AG04450 (cell line): ENCODE measurements around the gene ERCC6L2. TPM values are rescaled to one million over a fixed set of nuclear protein-coding genes. Genes with fewer than 3 reads are reported as not detected.

Source experiments
- CTCF ChIA-PET: fragments of 300-600, 350-600 bp; formaldehyde crosslinking; extraction: SDS; loops from one replicate; lab custom pipeline; 2022; ENCODE audit warnings: antibody characterized with exemption, inconsistent platforms; lab: Charles Lee
- POLR2A ChIA-PET: fragments of 350-600 bp; formaldehyde crosslinking; extraction: SDS; loops from one replicate; lab custom pipeline; 2021; ENCODE audit warnings: antibody characterized with exemption, inconsistent platforms; lab: Yijun Ruan, JAX
- DNase-seq: peaks from one replicate; pipeline ENCODE4 v3.0.0-alpha.2; 2011; ENCODE audit warnings: low read depth, low spot score
- H3K27ac ChIP-seq: one replicate; pipeline ENCODE4 v1.5.1; 2012; ENCODE audit warnings: low read depth, low read length, control low read depth
- H3K27me3 ChIP-seq: one replicate; pipeline ENCODE4 v1.6.0; 2012; ENCODE audit warnings: low read length; ENCODE audit not compliant: control insufficient read depth, insufficient read depth
- H3K4me3 ChIP-seq: 2 replicates; pipeline ENCODE4 v1.5.1; 2011; ENCODE audit warnings: mild to moderate bottlenecking, low read depth, low read length, control low read depth
- H3K9me3 ChIP-seq: 2 replicates; pipeline ENCODE4 v1.5.1; 2012; ENCODE audit warnings: low read length; ENCODE audit not compliant: control insufficient read depth, insufficient read depth
- polyA plus RNA-seq: library from polyadenylated mRNA; depleted of rRNA; stranded (reverse); fragments of >200 nt; gene quantifications from 2 replicates; pipeline ENCODE4 v1.2.3, GENCODE V29; 2011
- TF ChIP-seq, protein P1 (sequence below): IDR thresholded peaks from 2 replicates; pipeline ENCODE4 v1.5.1; 2011; ENCODE audit warnings: low read depth, low read length, control low read depth, inconsistent platforms

ERCC6L2 gene
- polyA plus RNA-seq, 1 experiment, result 39.1 TPM

DNA sequence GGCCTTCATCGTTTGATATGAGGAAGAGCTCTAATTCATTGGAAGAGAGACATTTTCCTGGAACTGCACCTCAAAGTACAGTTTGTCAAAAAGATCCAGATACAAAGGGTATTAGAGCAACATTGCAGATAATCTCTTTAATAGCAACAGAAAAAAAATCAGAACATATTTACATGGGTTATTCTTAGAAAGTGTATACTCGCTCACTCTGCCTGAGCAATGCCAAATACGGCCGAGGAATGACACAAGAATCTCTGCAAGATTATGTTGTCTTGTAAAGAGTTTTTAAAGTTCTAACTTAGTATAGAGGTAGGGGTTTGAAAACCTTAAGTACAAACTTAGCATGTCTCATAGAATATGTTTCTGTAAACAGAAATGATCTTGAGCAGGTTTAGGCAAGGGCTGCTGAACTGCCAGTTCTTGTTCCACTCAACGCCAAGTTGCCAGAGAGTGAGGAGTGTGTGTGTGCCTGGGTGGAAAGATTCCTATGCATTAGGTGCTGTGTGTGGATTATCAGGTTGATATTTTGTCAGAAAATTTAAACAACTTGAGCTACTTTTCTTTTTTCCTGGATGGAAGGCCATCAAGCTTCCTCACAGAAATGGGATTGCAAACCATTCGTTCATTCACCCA is 41.8 kb upstream of the ERCC6L2 start:
- CTCF ChIA-PET, result interaction anchor here (1.0 kb wide), 1 partner anchor 11 kb away, joined by 3 read pairs; no protein-coding TSS in a partner anchor
- TF ChIP-seq, protein P1, sequence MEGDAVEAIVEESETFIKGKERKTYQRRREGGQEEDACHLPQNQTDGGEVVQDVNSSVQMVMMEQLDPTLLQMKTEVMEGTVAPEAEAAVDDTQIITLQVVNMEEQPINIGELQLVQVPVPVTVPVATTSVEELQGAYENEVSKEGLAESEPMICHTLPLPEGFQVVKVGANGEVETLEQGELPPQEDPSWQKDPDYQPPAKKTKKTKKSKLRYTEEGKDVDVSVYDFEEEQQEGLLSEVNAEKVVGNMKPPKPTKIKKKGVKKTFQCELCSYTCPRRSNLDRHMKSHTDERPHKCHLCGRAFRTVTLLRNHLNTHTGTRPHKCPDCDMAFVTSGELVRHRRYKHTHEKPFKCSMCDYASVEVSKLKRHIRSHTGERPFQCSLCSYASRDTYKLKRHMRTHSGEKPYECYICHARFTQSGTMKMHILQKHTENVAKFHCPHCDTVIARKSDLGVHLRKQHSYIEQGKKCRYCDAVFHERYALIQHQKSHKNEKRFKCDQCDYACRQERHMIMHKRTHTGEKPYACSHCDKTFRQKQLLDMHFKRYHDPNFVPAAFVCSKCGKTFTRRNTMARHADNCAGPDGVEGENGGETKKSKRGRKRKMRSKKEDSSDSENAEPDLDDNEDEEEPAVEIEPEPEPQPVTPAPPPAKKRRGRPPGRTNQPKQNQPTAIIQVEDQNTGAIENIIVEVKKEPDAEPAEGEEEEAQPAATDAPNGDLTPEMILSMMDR, result no peak
- POLR2A ChIA-PET, result no interaction called here
- H3K4me3 ChIP-seq, result no peak overlapping the region
- H3K27ac ChIP-seq, result no peak overlapping the region
- DNase-seq, result no peak
- no peaks in the 10 kb centered on the region for H3K27me3 ChIP-seq
- no peaks in the 10 kb centered on the region for H3K9me3 ChIP-seq

DNA sequence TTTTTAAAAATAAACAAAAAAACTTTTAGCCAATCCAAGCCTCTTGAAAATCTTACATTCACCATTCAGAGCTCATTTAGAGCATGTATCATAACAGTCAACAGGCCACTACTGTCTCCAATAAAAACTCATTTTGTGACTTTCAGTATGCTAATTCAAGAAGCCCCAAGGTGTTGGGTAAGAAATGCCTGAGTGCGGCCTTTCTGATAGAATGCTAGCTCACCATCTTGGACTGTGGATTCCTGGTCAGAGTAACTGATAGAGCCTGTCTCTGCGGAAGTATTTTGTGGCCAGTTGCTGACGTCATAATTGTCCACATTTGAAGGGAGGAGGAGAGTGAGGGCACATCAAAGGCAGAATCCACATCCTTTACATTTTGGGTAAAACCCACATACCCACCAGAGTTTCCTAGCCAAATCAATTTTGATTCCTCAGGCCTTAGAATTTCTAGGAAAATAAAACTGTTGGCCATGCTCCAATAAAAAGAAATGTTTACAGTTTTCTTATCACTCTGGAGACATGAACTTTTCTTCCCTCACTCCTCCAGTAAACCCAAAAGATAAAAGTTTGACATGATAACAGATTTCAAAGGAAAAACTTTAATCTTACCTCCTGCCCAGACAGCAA is 41.1 kb upstream of the ERCC6L2 start:
- no peak overlapping the region for H3K27ac ChIP-seq
- no peak for DNase-seq
- no peak overlapping the region for H3K4me3 ChIP-seq
- CTCF ChIA-PET, result interaction anchor here (1.0 kb wide), 1 partner anchor 12 kb away, joined by 3 read pairs; no protein-coding TSS in a partner anchor
- H3K27me3 ChIP-seq, result no peaks in the 10 kb centered on the region
- H3K9me3 ChIP-seq, result no peaks in the 10 kb centered on the region
- TF ChIP-seq, protein P1, result no peak
- POLR2A ChIA-PET, result no interaction called here

DNA sequence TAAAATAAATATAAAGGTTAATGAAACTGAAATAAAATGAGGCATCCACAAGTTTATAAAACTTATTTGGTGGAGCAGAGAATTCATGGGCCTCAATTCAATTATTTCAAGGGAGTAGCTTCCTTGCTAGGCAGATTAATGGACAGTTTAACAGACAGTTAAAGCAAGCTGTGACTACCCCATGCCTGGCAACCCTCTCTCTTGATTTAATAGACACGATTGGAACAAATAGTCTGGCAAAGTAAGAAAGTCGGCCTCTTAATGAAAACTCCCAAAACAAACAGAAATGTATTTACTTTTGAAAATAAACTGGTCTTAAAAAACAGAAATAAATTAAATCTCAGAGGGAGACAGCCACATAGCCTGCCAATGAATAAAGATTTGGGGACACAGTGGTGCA is 40.1 kb upstream of the ERCC6L2 start:
- no peaks in the 10 kb centered on the region for H3K27me3 ChIP-seq
- H3K9me3 ChIP-seq, result no peaks in the 10 kb centered on the region
- H3K4me3 ChIP-seq, result no peak overlapping the region
- no peak for DNase-seq
- POLR2A ChIA-PET, result no interaction called here
- H3K27ac ChIP-seq, result no peak overlapping the region
- TF ChIP-seq, protein P1, result no peak
- CTCF ChIA-PET, result no interaction called here

DNA sequence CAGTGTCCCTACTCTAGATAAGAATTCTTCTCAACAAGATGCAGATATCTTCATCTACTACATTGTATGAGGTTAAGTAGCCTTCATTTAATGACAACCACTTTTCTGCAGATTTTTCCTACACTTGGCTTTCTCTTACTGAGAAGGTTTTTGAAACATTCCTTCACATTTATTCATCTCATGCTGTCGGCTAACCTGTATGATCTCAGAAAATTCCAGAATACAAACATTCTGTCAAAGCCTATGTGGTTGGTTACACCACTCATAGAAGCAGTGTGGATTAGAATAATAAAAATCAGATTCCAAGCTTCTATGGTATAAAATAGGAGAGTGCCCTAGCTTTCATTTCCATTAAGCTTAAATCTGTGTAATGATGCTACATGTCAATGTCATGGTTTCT is 39.4 kb upstream of the ERCC6L2 start:
- Histone ChIP-seq H3K27ac (no peak overlapping the region), H3K27me3 (no peaks in the 10 kb centered on the region), H3K9me3 (no peaks in the 10 kb centered on the region), H3K4me3 (no peak overlapping the region)
- TF ChIP-seq, protein P1, result no peak
- CTCF ChIA-PET, result no interaction called here
- DNase-seq, result no peak
- POLR2A ChIA-PET, result no interaction called here

DNA sequence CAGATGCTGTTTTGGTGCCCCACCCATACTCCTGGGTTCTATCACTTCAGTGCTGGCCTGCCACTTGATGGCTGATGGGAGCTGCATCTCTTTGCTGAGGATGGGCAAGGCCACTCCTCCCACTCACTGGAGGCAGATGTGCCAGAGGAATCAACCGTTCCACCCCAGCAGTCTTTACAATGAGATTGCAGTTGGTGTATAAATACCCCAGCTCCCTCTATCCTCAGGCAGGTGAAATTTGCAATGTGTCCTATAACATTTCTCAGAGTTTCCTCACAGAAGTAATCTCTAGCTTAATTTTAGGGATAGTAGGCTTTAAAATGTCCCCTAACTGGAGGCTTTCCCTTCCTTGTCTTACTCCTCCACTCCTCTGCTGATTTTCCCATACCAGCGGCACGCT is 36.5 kb upstream of the ERCC6L2 start:
- H3K27ac ChIP-seq, result no peak overlapping the region
- no peaks in the 10 kb centered on the region for H3K9me3 ChIP-seq
- H3K27me3 ChIP-seq, result no peaks in the 10 kb centered on the region
- DNase-seq, result no peak
- TF ChIP-seq, protein P1, result no peak
- ChIA-PET CTCF (no interaction called here), POLR2A (no interaction called here)
- H3K4me3 ChIP-seq, result no peak overlapping the region
